ENCODE data around the gene PLAU.

DNA sequence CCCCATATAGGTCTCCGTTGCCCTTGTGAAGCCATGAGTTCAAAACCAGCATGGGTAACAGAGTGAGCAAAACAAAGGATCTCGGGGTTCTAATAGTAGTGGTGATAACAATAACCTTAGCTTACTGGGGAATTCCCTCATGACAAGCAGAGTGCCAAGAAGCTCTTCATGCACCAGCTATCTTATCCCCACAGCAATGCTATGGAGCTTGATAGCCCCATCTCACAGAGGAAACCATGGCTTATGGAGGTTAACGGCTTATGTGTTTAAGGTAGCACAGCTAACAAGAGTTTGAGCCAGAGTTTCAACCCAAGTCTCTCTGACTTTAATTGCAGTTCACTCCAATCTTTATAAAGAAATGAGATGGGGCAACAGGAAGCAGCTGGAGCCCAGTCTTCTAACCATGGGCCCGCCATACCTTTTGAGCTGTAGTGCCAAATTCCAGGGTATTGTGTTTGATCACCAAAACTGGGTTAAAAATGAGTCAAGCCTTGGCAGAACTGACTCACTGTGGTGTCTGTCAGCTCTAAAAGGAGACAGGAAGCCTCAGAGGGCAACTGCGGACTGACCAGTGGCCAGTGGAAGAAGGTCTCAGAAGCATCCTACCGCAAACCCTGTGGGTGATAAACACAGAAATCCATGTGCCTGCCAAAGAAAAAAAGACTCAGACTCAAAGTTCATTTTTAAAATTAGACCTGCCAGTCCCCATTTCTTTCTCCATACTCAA lies 16.5 kb upstream of the PLAU start:
- TF ChIP-seq, protein P1, sequence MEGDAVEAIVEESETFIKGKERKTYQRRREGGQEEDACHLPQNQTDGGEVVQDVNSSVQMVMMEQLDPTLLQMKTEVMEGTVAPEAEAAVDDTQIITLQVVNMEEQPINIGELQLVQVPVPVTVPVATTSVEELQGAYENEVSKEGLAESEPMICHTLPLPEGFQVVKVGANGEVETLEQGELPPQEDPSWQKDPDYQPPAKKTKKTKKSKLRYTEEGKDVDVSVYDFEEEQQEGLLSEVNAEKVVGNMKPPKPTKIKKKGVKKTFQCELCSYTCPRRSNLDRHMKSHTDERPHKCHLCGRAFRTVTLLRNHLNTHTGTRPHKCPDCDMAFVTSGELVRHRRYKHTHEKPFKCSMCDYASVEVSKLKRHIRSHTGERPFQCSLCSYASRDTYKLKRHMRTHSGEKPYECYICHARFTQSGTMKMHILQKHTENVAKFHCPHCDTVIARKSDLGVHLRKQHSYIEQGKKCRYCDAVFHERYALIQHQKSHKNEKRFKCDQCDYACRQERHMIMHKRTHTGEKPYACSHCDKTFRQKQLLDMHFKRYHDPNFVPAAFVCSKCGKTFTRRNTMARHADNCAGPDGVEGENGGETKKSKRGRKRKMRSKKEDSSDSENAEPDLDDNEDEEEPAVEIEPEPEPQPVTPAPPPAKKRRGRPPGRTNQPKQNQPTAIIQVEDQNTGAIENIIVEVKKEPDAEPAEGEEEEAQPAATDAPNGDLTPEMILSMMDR (conservative IDR thresholded peaks at IDR 0.05; ENCODE audit: low read depth, low read length), result no peak
- no peak for TF ChIP-seq EZH2 (IDR thresholded peaks at IDR 0.05; ENCODE audit: borderline replicate concordance, low read depth, low read length, poor library complexity, severe bottlenecking)

Measured in A673 (cell line).